ENCODE results near the gene SLC35F3. TPM values are rescaled to one million over a fixed set of nuclear protein-coding genes. Genes with fewer than 3 reads are reported as not detected.

The SLC35F3 gene
- total RNA-seq, 2 experiments from 2014 or later: 0.08 TPM; not detected in 1

- Mint-ChIP-seq H3K9me3 (no peaks in the 10 kb centered on the region), H3K36me3 (ENCODE audit: low read depth) (no peaks in the 10 kb centered on the region), H3K27me3 (peaks cover 37% of the 10 kb centered on the region), H3K4me3 (no peak overlapping the region), H3K27ac (no peak overlapping the region), H3K4me1 (ENCODE audit: low read depth) (no peaks in the 10 kb centered on the region)
- intact Hi-C loops (cut with DNase I, micrococcal nuclease): no loop called here
- Histone ChIP-seq H3K4me3 (ENCODE audit: low read length) (no peak overlapping the region), H3K36me3 (ENCODE audit: insufficient read depth, low read length) (no peaks in the 10 kb centered on the region), H3K4me1 (ENCODE audit: insufficient read depth, low read length) (no peaks in the 10 kb centered on the region), H3K27ac (ENCODE audit: low read depth in 1 of 2, low read length in 2 of 2) (no peak overlapping the region), H3K9me3 (ENCODE audit: control insufficient read depth in 1 of 2, insufficient read depth in 1 of 2, low read length in 2 of 2) (peaks cover 0 to 7% of the 10 kb centered on the region in 2 experiments), H3K27me3 (ENCODE audit: control insufficient read depth in 1 of 2, insufficient read depth in 2 of 2, low read length in 2 of 2) (peaks cover 5 to 6% of the 10 kb centered on the region in 2 experiments)
- CTCF ChIA-PET: no interaction called here
- DNase-seq (no peak), ATAC-seq (ENCODE audit: poor library complexity) (no peak)
- POLR2A ChIA-PET: no interaction called here
- TF ChIP-seq CTCF (IDR thresholded peaks at IDR 0.05): no peak
Measured at GRCh38 chr1:234007684-234008083, 103.2 kb downstream of the SLC35F3 start.

GRCh38 chr1:234008591-234008990 is 104.1 kb downstream of the SLC35F3 start:
- Mint-ChIP-seq H3K9me3 (no peaks in the 10 kb centered on the region), H3K4me1 (ENCODE audit: low read depth) (no peaks in the 10 kb centered on the region), H3K4me3 (no peak overlapping the region), H3K27ac (no peak overlapping the region), H3K36me3 (ENCODE audit: low read depth) (no peaks in the 10 kb centered on the region), H3K27me3 (peaks cover 45% of the 10 kb centered on the region)
- Histone ChIP-seq H3K4me3 (ENCODE audit: low read length) (no peak overlapping the region), H3K4me1 (ENCODE audit: insufficient read depth, low read length) (no peaks in the 10 kb centered on the region), H3K27me3 (ENCODE audit: control insufficient read depth in 1 of 2, insufficient read depth in 2 of 2, low read length in 2 of 2) (peaks cover 5 to 6% of the 10 kb centered on the region in 2 experiments), H3K36me3 (ENCODE audit: insufficient read depth, low read length) (no peaks in the 10 kb centered on the region), H3K27ac (ENCODE audit: low read depth in 1 of 2, low read length in 2 of 2) (no peak overlapping the region), H3K9me3 (ENCODE audit: control insufficient read depth in 1 of 2, insufficient read depth in 1 of 2, low read length in 2 of 2) (peaks cover 0 to 7% of the 10 kb centered on the region in 2 experiments)
- CTCF ChIA-PET: no interaction called here
- DNase-seq (no peak), ATAC-seq (ENCODE audit: poor library complexity) (no peak)
- POLR2A ChIA-PET: no interaction called here
- intact Hi-C loops (cut with DNase I, micrococcal nuclease): no loop called here
- no peak for TF ChIP-seq CTCF (IDR thresholded peaks at IDR 0.05)

GRCh38 chr1:234009668-234010067 is 105.2 kb downstream of the SLC35F3 start:
- H3K27ac Mint-ChIP-seq: no peak overlapping the region
- ChIA-PET POLR2A (no interaction called here), CTCF (no interaction called here)
- peaks cover 53% of the 10 kb centered on the region for H3K27me3 Mint-ChIP-seq
- no peak overlapping the region for H3K4me3 Mint-ChIP-seq
- Histone ChIP-seq H3K27me3 (ENCODE audit: control insufficient read depth in 1 of 2, insufficient read depth in 2 of 2, low read length in 2 of 2) (peaks cover 5 to 6% of the 10 kb centered on the region in 2 experiments), H3K4me3 (ENCODE audit: low read length) (no peak overlapping the region), H3K27ac (ENCODE audit: low read depth in 1 of 2, low read length in 2 of 2) (no peak overlapping the region), H3K36me3 (ENCODE audit: insufficient read depth, low read length) (no peaks in the 10 kb centered on the region), H3K4me1 (ENCODE audit: insufficient read depth, low read length) (no peaks in the 10 kb centered on the region), H3K9me3 (ENCODE audit: control insufficient read depth in 1 of 2, insufficient read depth in 1 of 2, low read length in 2 of 2) (peaks cover 0 to 7% of the 10 kb centered on the region in 2 experiments)
- TF ChIP-seq CTCF (IDR thresholded peaks at IDR 0.05): no peak
- intact Hi-C loops (cut with DNase I, micrococcal nuclease): no loop called here
- ATAC-seq (ENCODE audit: poor library complexity): no peak
- no peaks in the 10 kb centered on the region for H3K36me3 Mint-ChIP-seq (ENCODE audit: low read depth)
- no peaks in the 10 kb centered on the region for H3K9me3 Mint-ChIP-seq
- no peaks in the 10 kb centered on the region for H3K4me1 Mint-ChIP-seq (ENCODE audit: low read depth)
- no peak for DNase-seq

All from CD4-positive, alpha-beta T cell (primary cell).